Activated T-helper 9 cell treated with anti-CD3 and anti-CD28 coated beads, Interleukin-2, amount 50 U/mL, for 16 hours (primary cell): ENCODE results near the gene OR2K2.
"Not testable (repeated sequence)": the region's sequence is repeated elsewhere in the genome, so short reads cannot be mapped to it uniquely, and the experiment has no call there.

Experiments used
- DNase-seq: peaks from one replicate; pipeline ENCODE4 v3.0.0-alpha.2; 2020; ENCODE audit warnings: low read depth

The OR2K2 gene, protein sequence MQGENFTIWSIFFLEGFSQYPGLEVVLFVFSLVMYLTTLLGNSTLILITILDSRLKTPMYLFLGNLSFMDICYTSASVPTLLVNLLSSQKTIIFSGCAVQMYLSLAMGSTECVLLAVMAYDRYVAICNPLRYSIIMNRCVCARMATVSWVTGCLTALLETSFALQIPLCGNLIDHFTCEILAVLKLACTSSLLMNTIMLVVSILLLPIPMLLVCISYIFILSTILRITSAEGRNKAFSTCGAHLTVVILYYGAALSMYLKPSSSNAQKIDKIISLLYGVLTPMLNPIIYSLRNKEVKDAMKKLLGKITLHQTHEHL

DNA sequence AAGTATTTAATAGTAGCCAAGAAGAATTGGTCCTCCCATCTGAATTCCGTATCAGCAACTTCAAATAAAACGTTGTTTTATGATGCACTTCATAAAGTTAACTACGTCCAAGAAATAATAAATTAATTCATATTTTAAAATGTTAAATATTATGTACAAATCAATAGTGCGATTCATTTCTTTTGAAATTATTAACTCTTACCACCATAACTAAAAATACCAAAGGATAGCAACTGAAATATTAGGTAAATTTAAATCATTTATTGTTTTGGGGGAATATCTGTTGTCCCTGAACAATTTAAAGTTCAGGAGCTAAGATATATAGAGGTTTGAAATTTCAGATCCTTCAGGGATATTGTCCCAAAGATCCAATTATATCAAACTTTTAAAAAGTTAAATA, at the start of gene OR2K2:
OR2K2 (minus strand) TSS at position 101 of the 400 bp plus-strand sequence. CDS start 1,791 bp downstream, outside the sequence.
- DNase-seq = no peak

DNA sequence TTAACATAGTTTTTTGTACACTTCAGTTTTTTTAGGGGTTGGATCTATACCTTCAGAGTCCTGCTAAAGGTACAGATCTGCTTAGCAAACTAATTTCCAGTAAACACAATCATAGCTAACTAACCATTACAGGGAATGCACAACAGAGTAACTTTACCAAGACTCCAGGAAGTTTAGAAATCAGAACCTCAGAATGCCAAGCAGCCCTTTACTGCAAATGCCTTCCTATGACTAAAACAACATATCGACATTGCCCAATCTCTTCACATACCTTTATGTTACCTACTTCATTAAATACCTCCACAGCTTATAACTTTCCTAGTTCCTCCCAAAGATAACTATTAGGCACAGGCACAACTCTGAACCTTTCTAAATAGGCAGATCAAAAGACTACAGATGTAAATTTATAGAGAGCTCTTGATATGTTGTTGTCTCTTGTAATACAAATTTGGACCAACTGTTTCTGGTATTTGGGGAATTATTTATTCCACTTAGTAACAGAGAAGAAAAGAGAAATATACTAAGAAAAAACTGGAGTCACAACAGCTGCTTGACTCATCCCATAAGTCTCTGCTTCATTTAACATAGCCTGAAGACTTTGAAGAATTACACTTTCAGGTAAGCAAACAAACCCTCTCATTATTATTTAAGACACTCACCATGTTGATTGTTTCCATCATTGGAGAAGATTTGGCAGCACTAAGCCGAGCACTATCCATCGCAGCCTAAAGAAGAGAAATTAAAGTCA, 46.0 kb upstream of the OR2K2 start:
- no peak for DNase-seq

DNA sequence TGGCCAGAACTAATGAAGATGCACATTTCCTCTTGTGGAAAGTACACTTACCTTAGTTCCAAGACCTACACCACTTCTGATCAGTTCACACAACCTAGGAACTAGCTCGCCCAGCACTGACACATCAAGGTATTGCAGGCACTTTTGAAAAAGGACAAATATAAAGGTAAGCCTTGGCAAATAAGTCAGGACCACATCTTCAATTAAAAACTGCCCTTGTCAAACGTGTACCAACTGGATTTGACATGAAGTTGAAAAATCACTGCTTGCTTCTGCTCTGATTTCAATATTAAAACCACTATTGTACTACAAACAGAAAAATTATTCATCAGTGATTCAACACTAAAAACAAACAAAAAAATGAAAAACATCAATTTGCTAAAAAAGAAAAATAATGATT, 45.0 kb upstream of the OR2K2 start:
- DNase-seq = no peak

DNA sequence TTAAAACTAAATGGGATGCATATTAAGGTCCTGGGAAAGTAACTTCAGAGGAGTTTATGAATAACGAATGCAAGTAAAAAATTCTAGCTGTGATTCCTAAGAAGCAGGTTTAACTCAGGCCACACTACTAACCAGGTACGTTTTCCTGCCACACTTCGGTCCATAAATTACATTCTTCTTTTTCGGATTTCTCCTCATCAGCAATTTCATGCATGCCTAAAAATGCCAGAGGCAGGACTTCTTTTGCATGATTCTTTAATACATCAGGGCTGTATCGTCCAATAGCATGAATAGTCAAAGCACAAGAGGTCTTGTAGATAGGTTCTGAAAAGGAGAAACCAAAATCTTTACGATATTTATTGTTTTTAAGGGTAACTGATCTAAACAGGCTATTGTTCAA, 42.3 kb upstream of the OR2K2 start:
- DNase-seq = no peak

DNA sequence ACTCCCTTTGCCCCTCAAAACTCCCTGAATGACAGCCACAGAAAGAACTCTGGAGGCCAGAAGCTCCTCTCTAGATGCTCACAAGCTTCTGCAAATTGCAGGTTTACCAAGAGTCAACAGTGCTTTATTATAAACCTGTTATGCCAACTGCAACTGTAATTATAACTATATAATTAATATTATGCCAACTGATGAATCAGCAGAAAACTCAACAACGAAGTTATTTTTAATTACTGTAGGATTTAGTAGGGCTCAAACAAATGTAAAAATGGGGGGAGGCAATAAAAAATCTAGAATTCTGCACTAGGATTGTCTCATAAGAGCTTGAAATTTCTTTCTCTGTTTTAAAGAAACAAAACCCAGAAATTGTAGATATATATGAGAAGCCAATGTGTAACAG, 37.0 kb upstream of the OR2K2 start:
- no peak for DNase-seq

DNA sequence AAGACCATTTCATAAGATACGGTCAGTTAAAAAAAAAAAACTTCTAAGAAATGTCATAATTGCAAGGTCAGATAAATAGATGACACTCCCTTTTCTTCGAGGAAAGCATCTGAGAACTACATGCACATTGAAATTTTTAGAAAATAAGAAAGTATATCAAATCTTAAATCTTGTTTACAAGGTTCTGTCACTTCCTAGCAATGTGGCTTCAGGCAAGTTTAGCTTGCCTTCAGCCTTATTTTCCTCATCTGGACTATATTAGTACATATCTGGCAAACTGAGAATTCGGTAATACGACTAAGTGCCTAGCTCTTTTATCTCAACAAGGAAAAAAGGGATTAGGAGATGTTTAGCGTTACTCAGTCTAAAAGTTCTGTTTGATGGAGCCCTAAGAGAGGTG, 32.5 kb upstream of the OR2K2 start:
- no peak for DNase-seq

DNA sequence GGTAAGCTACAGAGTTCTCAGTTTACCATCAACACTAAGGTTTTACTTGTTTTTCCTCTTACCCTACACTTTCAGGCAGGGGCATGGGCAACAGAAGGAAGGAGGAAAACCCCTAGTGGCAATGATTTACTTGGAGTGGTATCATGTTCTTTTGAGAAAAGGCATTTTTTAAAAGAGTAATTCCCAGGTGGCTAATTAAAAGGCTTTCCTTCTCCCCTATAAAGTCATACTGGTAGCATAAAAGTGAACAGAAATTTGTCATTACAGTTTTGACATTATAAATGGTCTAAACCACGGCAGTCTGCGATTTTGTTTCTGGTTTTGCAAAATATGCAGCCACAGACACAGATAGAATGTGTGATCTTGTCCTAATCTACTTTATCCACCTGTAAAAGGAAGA, 30.9 kb upstream of the OR2K2 start:
- no peak for DNase-seq

DNA sequence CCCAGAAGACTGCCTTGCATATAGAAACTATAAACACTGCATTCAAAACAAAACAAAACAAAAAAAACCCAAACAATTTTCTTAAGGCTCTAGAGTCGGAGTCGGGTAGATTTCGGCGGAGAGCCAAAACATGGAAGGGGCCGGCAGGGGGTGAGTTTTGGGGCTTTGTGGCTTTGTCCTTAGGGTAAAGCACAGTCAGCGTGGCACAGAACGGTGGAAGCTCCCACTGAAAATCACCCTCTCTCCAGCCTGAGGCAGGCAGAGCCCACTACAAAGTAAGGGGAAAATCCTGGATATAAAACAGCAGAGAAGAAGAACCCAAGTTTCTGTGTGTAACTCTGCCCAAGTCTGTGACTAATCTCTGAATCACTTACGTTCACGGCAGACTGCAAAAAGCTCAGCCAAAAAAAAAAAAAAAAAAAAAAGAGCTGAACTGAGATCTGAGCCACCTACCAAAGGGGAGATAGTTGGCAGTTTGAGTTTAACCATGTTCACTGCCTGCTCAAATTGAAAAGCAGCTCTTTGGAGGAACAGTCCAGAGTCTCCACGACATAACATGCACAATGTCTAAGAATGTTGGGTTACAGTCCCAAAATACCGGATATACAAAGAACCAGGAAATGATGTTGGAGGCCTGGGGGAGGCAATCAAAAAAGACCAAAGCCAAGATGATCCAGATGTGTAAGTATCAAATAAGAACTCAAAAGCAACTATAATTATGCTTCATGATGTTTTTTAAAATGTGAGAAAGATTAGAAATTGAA, 26.6 kb upstream of the OR2K2 start:
- no peak for DNase-seq

DNA sequence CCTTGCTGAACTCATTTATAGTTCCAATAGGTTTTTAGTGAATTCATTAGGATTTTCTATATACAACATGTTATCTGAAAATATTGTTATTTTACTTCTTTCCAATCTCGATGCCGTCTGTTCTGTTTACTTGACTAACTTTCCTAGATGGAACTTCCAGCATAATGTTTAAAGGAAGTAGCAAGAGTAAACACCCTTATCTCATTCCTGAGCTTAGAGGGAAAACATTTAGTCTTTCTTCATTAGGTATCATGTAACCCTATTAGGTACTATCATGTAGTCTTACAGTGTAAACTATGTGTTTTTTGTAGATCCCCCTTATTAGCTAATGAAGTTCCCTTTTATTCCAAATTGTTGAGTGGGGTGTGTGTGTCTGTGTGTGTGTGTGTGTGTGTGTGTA, 22.5 kb upstream of the OR2K2 start:
- no peak for DNase-seq

DNA sequence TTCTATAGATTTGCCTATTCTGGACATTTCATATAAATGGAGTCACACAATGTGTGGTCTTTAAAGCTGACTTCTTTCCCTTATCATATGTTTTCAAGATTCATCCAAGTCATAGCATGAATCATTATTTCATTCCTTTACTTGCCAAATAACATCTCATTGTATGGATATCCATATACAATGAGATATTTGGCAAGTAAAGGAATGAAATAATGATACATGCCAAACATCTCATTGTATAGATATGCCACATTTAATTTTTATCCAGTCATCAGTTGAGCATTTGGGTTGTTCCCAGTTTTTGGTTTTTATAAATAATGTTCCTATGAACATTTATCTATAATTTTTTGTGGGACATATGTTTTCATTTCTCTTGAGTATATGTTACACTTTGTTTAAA, 20.5 kb upstream of the OR2K2 start:
- DNase-seq = no peak

DNA sequence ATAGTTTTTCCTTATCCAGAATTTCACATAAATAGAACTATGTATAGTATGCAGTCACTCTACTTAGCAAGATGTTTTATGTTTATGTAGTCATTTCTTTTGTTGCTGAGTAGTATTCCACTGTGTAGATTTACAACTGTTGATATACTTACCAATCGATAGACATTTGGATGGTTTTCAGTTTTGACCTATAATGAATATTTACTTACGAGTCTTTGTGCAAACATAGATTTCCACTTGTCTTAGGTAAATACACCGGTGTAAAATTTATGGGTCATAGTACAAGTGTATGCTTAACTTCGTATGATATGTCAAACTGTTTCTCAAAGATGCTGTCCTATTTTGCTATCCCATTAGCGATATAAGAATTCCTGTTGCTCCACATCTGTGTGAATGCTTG, 19.7 kb upstream of the OR2K2 start:
- DNase-seq = no peak

DNA sequence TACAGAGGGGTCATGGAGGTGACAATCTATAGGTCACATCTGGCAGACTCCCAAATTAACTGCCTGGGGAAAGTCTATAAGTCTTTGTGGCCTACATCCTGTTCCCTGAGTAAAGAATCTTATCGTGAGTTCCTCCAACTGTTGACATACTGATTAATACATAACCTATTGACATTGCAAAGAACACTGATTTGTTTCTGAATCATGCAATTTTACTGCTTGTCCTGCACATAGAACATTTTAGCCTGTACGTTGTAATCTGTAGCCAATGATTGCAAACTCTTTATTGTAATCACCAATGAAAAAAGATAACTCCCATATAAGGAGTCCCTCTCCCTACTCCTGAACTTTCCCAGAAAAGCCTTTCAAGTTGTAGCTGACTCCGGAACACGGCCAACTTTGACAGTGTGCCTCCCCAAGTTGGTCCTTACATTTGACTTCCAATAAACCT, 18.8 kb upstream of the OR2K2 start:
- DNase-seq = no peak

DNA sequence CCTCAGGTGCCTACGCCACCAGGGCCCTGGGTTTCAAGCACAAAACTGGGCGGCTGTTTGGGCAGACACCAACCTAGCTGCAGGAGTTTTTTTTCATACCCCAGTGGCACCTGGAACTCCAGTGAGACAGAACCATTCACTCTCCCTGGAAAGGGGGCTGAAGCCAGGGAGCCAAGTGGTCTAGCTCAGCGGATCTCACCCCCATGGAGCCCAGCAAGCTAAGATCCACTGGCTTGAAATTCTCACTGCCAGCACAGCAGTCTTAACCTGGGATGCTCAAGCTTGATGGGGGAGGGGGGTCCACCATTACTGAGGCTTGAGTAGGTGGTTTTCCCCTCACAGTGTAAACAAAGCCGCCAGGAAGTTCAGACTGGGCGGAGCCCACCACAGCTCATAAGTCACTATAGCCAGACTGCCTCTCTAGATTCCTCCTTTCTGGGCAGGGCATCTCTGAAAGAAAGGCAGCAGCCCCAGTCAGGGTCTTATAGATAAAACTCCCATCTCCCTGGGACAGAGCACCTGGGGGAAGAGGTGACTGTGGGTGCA, 4.4 kb upstream of the OR2K2 start:
- DNase-seq = not testable (repeated sequence)

DNA sequence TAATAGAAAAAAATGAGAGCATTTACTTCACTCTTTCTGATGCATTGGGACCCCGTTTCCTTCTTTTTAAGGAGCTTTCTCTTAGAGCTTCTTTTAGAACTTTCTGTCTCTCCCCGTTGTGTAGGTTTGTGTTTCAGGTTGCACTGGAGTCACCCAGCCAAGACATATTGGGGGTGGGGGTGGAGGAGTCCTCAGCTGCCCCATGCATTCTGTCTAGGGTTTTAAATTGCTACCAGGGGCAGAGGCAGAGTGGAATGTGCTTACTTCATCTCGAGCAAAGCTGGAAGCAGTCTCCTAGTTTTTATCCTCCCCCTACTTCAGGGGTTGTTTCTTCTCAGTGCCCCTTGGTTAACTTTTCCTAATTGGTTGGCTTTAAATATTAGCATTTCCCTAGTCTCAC, 9.4 kb downstream of the OR2K2 start:
- DNase-seq = no peak

DNA sequence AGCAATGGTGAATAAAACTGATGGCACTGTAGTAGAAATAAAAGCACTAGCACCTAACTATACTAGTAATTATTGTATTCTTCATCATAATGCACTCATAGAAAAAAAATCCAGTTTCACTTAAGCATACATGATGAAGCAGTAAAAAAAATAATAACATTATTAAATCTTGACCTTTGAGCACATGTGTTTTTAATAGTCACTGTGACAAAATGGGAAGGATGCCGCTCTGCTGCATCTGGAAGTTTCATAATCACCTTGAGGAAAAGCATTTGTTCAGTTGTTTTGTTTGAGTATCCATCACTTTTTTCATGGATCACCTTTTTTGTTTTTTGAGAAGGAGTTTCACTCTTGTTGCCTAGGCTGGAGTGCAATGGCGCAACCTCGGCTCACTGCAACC, 13.2 kb downstream of the OR2K2 start:
- DNase-seq = no peak

DNA sequence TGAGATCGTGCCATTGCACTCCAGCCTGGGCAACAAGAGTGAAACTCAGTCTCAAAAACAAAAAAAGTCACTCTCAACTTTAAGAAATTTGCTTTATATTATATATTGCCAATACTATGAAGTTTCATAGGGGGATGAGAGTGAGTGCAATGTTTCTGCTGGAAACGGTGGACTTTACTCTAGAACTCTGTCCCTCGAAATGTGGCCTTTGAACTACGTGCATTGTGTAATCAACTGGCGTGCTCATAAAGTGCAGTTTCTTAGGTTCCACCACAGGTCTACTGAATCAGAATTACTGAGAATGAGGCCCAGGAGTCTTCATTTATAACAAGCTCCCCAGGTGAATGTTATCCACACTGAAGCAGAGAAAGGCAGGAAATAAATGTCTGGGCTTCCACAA, 24.1 kb downstream of the OR2K2 start:
- no peak for DNase-seq

DNA sequence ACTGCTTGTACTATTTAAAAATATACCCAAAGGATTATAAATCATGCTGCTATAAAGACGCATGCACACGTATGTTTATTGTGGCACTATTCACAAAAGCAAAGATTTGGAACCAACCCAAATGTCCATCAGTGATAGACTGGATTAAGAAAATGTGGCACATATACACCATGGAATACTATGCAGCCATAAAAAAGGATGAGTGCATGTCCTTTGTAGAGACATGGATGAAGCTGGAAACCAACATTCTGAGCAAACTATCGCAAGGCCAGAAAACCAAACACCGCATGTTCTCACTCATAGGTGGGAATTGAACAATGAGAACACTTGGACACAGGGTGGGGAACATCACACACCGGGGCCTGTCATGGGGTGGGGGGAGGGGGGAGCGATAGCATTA, 26.0 kb downstream of the OR2K2 start:
- not testable (repeated sequence) for DNase-seq

DNA sequence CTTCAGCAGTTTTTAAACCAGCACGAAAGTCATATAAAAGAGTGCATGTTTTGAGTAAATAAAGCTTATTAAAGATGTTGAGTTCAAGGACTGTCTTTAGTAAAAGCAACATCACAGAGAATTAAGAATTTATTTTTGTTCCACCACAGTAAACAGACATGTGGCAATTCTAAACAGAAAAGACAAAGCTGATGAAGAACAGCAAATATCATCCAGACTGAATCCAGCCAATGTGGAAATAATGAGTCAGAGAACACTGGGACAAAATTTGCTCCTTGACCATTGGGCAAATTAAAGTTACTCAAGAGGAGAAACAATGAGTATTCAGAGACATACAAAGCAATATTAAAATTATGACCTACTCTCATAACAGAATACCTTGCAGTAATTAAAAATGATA, 28.8 kb downstream of the OR2K2 start:
- no peak for DNase-seq

DNA sequence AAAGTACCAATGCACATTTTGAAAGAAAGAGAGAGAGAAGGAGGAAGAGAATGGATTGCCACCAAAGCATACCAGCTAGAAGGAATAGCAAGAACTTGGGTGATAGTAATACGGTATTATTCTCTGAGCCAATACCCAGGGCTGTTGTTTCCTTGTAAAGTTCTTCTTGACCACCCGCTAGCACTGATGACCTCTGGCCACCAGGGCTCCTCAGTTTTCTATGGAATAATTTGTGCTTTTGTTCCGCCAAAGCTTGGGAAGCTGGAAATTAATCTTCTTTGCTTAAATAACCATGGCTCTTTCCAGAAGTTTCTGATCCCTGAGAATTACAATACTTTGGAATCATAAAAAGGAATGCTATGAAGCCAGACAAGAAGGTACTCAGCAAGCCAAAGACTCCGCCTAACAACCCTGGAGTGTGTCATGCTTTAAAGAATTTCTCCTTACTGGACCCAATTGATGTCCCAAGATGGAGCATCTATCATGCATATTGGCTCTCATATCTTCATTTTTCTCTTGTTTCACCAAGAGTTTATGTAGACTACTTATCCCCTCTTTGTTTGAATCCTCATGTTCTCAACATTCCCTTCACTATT, 29.8 kb downstream of the OR2K2 start:
- no peak for DNase-seq

DNA sequence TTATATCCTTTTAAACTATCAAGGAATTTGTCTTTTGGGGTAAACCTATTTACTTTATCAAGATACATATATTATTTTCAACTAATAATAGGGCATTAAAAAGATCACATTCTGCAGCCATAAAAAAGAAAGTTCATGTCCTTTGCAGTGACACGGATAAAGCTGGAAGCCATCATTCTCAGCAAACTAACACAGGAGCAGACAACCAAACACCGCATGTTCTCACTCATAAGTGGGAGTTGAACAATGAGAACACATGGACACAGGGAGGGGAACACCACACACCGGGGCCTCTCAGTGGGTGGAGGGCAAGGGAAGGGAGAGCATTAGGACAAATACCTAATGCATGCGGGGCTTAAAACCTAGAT, 30.4 kb downstream of the OR2K2 start:
- DNase-seq = not testable (repeated sequence)

DNA sequence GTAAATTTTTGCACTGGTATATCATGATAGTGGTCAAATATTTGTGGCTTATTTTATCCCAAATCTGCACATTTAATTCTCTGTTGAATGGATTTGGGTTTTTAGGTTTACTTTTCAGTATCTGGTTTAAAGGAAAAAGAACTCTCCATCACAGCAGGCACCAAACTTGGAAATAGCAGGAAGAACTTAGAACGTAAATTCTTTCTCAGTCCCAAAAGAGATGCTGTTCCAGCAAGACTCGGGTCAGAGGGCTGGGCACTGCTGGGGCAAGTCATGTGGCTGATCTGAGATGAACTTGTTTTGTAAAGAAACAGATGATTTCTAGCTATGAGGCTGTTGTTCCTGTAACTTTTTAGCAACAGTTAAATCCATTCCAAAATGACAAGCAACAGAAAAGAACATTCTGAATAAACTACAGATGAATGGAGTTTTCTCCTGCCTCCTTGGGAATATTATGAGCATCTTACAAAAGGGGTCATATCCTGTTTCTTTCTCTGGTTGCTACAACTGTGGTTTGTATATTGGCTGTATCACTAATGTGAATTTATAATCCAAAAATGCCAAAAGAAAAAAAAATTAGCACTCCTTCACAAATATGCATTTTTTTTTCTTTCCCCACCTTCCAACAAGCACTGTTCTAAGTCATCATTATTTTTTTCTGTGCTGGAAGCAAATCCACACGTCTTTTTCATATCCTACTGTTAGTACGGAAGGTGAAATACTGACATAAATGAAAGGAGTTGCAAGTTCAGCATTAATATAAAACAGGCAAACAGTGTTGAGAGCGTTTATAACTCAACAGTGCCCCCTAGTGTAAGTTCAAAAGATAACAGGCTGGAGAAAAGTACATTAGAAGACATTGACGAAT, 31.1 kb downstream of the OR2K2 start:
- no peak for DNase-seq
